IPS-18a (cell line): ENCODE measurements around the gene IPO13.

Experiments used
- H3K27ac ChIP-seq: one replicate; pipeline ENCODE4 v1.5.1; 2013; ENCODE audit warnings: low read length
- H3K27me3 ChIP-seq: one replicate; pipeline ENCODE4 v1.6.1; 2013; ENCODE audit warnings: mild to moderate bottlenecking, low read length; ENCODE audit not compliant: control insufficient read depth, insufficient read depth
- H3K36me3 ChIP-seq: one replicate; pipeline ENCODE4 v1.6.1; 2013; ENCODE audit warnings: low read depth, low read length; ENCODE audit not compliant: control insufficient read depth
- H3K4me1 ChIP-seq: one replicate; pipeline ENCODE4 v1.6.1; 2013; ENCODE audit warnings: low read depth, low read length; ENCODE audit not compliant: control insufficient read depth
- H3K4me3 ChIP-seq: one replicate; pipeline ENCODE4 v1.5.1; 2013; ENCODE audit warnings: low read length
- H3K9ac ChIP-seq: one replicate; pipeline ENCODE4 v1.6.1; 2013; ENCODE audit warnings: mild to moderate bottlenecking, low read length, moderate library complexity
- H3K9me3 ChIP-seq: one replicate; pipeline ENCODE4 v1.6.1; 2013; ENCODE audit warnings: low read depth, low read length; ENCODE audit not compliant: control insufficient read depth

The IPO13 gene

DNA sequence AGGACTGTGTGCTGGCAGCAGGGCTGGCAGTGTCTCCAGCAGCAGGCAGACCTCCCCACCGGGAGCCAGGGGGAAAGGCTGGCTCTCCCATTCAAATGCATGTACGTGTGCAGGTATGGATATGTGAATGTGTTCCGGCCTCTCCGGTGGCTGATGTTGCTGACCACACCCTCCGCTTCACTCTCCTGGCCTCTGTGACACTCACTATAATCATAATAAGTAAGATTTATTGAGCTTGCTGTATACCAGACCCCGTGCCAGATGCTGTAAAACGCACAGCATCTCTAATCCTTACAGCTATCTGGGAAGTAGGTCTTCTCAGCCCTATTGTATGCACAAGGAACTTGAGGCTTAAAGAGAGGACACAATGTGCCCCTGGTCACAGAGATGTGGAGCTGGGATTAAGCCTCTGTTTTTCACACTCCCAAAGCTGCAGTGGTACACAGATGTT lies 33.7 kb upstream of the IPO13 start:
- Histone ChIP-seq H3K36me3 (no peaks in the 10 kb centered on the region), H3K27me3 (no peaks in the 10 kb centered on the region), H3K27ac (no peak overlapping the region), H3K9ac (no peak overlapping the region), H3K4me1 (peaks cover 19% of the 10 kb centered on the region), H3K4me3 (no peak overlapping the region), H3K9me3 (no peaks in the 10 kb centered on the region)

DNA sequence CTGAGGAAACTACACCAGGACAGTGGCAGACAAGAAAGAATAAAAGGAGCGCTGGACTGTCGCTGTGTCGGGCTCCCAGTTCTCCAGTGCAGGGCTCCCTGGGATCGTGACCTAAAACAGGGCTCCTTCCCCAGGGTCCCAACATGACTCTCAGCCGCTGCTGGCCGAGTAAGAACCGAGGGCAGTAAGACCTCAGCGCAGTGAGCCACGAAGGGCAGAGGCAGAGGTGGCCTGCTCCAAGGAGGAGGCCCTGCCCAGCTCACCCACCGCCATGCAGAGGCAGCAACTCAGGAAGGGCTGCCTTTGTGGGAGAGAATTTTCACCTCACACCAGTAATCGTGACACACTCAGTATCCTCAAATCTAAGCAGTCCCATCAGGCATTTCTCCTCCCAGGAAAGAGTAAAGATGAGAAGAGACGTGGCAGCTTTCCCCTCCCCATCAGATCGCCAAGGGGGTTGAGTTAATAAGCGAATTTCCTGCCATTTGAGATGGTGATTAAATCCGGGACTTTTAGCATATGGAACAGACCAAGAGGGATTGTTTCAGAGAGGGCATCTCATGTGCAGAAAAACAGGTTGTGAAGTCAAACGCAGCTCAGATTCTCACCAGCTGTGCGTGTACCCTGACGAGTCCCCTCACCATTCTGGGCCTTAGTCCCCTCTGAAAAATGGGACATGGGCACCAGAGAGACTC lies 32.9 kb upstream of the IPO13 start:
- no peaks in the 10 kb centered on the region for H3K9me3 ChIP-seq
- peaks cover 19% of the 10 kb centered on the region for H3K4me1 ChIP-seq
- no peaks in the 10 kb centered on the region for H3K36me3 ChIP-seq
- H3K9ac ChIP-seq: no peak overlapping the region
- no peak overlapping the region for H3K27ac ChIP-seq
- H3K27me3 ChIP-seq: no peaks in the 10 kb centered on the region
- no peak overlapping the region for H3K4me3 ChIP-seq

DNA sequence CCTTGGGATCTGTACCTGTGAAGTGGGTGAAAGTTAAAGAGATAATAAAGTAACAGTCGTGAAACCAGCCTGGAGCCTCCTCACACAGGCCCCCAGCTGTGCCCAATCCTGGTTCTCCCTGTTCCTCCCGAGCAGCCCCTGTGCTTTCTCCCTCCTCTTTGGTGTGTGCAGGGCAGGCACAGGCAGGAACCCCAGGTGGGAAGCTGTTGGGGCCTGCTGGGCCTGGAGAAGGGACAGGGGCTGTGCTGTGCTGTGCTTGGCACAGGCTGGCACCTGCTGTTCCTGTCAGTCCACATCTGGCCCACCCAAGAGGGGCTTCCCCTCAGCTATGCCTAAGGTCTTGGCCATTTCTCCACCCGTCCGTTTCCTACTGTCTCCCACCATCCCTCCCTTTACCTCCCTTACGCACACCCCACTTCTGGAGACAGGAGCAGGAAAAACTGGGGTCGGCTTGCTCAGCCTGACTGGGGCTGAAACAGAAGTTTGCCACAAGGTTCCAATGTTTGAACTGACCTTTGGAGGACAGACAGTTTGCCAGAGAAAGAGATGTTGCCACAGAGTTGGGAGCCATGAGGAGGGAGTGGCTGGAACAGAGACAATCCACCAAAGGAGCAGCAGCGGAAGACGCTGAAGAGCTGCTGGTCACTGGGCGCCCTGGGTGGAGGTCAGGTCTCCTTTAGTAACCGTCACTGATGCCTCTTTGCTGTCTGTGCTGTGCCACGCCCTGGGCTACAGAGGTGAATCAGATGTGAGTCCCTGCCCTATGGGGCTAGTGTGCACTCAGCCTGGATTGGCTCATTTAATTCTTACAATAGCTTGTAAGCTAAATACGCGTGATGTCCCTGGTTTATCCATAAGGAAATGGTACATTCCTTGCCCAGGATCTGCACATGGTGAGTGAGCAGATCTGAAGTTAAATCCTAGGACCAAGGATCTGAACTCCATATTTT lies 31.9 kb upstream of the IPO13 start:
- Histone ChIP-seq H3K4me3 (no peak overlapping the region), H3K9me3 (no peaks in the 10 kb centered on the region), H3K36me3 (no peaks in the 10 kb centered on the region), H3K4me1 (peaks cover 19% of the 10 kb centered on the region), H3K9ac (no peak overlapping the region), H3K27ac (no peak overlapping the region), H3K27me3 (no peaks in the 10 kb centered on the region)

DNA sequence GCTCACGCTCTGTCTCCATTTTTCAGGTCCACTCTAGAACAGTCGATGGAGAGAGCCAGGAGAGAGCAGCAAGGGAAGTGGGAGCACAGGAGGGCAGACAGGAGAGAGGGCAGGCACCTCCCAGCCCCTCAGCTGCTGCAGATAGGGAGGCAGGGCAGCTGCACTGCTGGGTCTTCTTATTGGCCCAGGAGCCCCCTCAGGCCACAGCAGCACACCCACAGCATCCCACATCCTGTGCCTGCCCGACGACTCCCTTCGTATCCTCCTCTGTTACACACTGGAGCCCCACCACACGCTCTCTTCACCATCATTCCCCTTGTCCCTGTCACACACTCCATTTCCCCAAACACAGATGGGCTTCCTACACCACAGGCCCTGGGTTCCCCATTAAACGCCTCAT lies 26.8 kb upstream of the IPO13 start:
- Histone ChIP-seq H3K4me1 (no peaks in the 10 kb centered on the region), H3K36me3 (no peaks in the 10 kb centered on the region), H3K27ac (no peak overlapping the region), H3K9me3 (no peaks in the 10 kb centered on the region), H3K9ac (no peak overlapping the region), H3K4me3 (no peak overlapping the region), H3K27me3 (no peaks in the 10 kb centered on the region)

DNA sequence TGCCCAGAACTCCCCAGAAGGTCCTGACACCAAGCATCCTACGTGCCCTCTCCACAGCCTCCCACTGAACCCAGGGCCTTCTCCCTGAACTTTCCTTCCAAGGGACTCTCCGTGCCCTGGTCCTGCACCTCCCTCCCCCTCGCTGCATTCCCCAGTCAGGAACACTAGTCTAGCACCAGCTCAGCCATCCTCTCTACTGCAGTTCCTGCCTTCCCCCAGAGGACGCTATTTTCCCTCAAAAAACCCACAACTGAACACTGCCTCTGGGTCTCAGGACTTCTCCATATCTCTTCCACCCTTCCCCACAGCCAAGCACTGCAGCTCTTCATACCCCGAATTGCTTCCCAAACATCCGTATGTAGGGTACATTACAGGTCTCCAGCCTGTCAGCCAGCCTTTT lies 25.7 kb upstream of the IPO13 start:
- no peaks in the 10 kb centered on the region for H3K9me3 ChIP-seq
- no peak overlapping the region for H3K9ac ChIP-seq
- no peaks in the 10 kb centered on the region for H3K36me3 ChIP-seq
- H3K27me3 ChIP-seq: no peaks in the 10 kb centered on the region
- no peak overlapping the region for H3K4me3 ChIP-seq
- no peaks in the 10 kb centered on the region for H3K4me1 ChIP-seq
- no peak overlapping the region for H3K27ac ChIP-seq

DNA sequence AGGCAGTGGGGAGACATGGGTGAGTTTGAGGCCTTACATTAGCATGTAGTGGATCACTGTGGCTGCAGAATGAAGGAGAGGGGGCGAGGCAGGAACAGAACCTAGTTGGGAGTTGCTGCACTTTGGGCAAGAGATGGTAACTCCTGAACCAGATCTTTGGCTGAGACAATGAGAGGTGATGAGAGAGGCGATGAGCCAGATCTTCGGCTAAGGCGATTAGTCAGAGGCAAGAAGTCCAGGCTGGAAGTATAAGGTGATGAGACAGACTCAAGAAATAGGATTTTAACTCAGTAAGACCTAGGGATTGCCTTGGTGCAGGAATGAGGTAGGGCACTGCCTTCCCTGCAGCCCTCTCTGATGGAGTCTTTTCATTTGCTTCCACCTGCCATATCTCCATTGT lies 22.2 kb upstream of the IPO13 start:
- Histone ChIP-seq H3K27ac (no peak overlapping the region), H3K36me3 (no peaks in the 10 kb centered on the region), H3K27me3 (no peaks in the 10 kb centered on the region), H3K9me3 (no peaks in the 10 kb centered on the region), H3K4me1 (no peaks in the 10 kb centered on the region), H3K4me3 (no peak overlapping the region), H3K9ac (no peak overlapping the region)

DNA sequence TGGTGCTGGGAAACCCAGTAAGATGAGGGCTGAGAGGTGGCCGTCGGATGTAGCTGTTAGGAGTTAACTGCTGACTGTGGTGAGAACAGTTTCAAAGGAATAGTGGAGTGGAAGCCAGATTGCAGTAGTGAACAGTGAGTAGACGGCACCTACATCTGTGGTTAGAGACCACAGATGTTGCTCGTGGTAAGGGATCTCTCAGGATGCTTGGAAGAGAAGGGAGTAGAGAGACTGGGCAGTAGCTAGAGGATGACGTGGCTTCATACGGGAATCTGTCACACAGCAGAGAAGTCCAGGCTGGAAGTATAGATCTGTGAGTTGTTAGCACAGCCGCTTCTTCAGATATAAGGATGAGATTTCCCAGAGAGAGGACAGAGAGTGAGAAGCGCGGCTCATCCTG lies 20.9 kb upstream of the IPO13 start:
- no peaks in the 10 kb centered on the region for H3K9me3 ChIP-seq
- H3K36me3 ChIP-seq: no peaks in the 10 kb centered on the region

DNA sequence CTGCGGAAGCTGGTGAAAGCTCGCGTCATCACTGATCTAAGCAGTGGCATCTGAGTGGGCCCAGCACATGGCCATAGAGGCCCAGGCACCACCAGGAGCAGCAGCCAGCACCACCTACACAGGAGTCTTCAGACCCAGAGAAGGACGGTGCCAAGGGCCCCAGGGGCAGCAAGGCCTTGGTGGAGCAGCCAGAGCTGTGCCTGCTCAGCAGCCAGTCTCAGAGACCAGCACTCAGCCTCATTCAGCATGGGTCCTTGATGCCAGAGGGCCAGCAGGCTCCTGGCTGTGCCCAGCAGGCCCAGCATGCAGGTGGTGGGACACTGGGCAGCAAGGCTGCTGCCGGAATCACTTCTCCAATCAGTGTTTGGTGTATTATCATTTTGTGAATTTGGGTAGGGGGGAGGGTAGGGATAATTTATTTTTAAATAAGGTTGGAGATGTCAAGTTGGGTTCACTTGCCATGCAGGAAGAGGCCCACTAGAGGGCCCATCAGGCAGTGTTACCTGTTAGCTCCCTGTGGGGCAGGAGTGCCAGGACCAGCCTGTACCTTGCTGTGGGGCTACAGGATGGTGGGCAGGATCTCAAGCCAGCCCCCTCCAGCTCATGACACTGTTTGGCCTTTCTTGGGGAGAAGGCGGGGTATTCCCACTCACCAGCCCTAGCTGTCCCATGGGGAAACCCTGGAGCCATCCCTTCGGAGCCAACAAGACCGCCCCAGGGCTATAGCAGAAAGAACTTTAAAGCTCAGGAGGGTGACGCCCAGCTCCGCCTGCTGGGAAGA lies 16.4 kb upstream of the IPO13 start:
- H3K9me3 ChIP-seq: no peaks in the 10 kb centered on the region
- no peak overlapping the region for H3K9ac ChIP-seq
- H3K4me1 ChIP-seq: peaks cover 16% of the 10 kb centered on the region
- H3K36me3 ChIP-seq: no peaks in the 10 kb centered on the region
- H3K27ac ChIP-seq: no peak overlapping the region
- peaks cover 14% of the 10 kb centered on the region for H3K27me3 ChIP-seq
- H3K4me3 ChIP-seq: no peak overlapping the region

More for the DNA sequence above, 20.9 kb upstream of the IPO13 start:
- no peak overlapping the region for H3K27ac ChIP-seq
- H3K27me3 ChIP-seq: no peaks in the 10 kb centered on the region
- H3K9ac ChIP-seq: no peak overlapping the region
- no peaks in the 10 kb centered on the region for H3K4me1 ChIP-seq
- H3K4me3 ChIP-seq: no peak overlapping the region

DNA sequence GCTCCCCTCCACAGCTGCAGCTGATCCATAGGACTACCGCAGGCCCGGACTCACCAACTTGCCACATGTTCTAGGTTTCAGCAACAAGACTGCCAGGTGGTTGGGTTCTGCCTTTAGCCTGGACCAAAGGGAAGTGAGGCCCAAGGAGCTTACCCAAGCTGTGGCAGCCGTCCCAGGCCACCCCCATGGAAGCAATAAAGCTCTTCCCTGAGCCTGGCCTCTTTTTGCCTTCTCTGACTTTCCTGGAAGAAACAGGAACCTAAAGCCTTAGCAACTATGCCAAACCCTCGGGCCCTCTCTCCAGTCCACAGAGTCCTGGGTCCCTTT lies 15.8 kb upstream of the IPO13 start:
- no peak overlapping the region for H3K27ac ChIP-seq
- peaks cover 20% of the 10 kb centered on the region for H3K4me1 ChIP-seq
- H3K9me3 ChIP-seq: no peaks in the 10 kb centered on the region

DNA sequence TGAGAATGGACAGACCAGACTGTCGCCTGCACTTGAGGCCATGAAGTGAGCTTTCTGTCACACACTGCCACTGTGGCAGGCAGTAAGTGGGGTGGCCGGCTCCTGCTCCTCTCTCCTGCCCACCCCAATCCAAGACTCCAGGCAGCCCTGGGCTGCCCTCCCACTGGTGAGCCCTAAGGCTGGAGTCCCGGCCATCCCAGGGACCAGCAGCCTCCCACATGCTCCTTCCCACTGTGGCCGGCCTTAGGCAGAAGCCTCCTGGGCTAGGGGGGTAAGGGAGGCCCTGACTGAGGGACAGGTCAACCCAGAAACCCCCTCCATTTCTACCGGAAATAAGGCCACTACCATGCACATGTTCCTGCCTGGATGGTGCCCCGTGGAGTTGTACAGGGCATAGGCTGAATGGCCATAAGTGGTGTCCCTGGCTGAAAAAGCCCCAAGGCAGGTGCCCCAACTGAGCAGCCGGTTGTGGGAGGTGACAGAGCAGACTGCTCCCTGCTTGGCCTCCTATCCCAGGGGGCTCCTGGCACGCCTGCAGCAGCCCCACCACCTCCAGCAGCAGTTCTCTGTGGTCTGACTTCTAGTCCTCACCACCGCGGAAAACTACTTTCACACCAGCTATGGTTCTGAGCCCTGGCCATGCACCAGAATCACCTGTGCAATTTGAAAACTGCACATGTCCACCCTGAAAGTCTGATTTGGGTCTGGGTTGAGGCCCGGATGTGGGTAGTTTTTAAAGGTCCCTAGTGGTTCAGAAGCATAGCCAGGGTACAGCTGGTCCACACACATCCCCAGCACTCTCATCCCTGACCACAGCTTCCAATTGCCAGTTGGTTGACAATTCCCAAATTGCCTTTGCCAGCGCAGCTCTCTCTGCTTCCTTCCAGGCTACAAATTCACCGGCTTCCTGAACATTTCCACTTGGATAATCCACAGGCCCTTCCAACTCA lies 14.8 kb upstream of the IPO13 start:
- H3K4me3 ChIP-seq: no peak overlapping the region
- no peak overlapping the region for H3K27ac ChIP-seq
- H3K36me3 ChIP-seq: no peaks in the 10 kb centered on the region
- no peak overlapping the region for H3K9ac ChIP-seq
- H3K9me3 ChIP-seq: no peaks in the 10 kb centered on the region
- H3K4me1 ChIP-seq: peaks cover 23% of the 10 kb centered on the region
- H3K27me3 ChIP-seq: peaks cover 14% of the 10 kb centered on the region

More for the DNA sequence above, 15.8 kb upstream of the IPO13 start:
- no peak overlapping the region for H3K4me3 ChIP-seq
- H3K9ac ChIP-seq: no peak overlapping the region
- peaks cover 14% of the 10 kb centered on the region for H3K27me3 ChIP-seq
- H3K36me3 ChIP-seq: no peaks in the 10 kb centered on the region
